LNCaP clone FGC (cell line): Measurements from ENCODE around the gene PHF21A.
A peak's percentile ranks its signal among the peaks of the same experiment; 100 is the strongest.

ENCODE experiments used
- DNase-seq: peaks from one replicate; pipeline ENCODE4 v3.0.0-alpha.2; 2011; ENCODE audit warnings: low read depth
- H3K4me3 ChIP-seq: 2 replicates; pipeline ENCODE4 v1.5.1; 2011; ENCODE audit warnings: mild to moderate bottlenecking, low read depth, low read length, control low read depth
- CTCF ChIP-seq: IDR thresholded peaks from 2 replicates; pipeline ENCODE4 v1.5.1; 2012; ENCODE audit warnings: mild to moderate bottlenecking; ENCODE audit not compliant: control insufficient read depth, insufficient read depth; ENCODE audit errors: extremely low read depth

The PHF21A gene

GRCh38 chr11:46133119-46133518 lies 11.9 kb upstream of the PHF21A start:
- no peak for DNase-seq
- no peak overlapping the region for H3K4me3 ChIP-seq
- TF ChIP-seq CTCF, result no peak

GRCh38 chr11:46130286-46130940 lies 9.2 kb upstream of the PHF21A start:
- no peak for DNase-seq
- no peak for TF ChIP-seq CTCF
- H3K4me3 ChIP-seq, result no peak overlapping the region

- DNase-seq, result no peak
- H3K4me3 ChIP-seq, result no peak overlapping the region
- TF ChIP-seq CTCF, result no peak
Measured at GRCh38 chr11:46129133-46129532, 7.9 kb upstream of the PHF21A start.

- no peak for DNase-seq
- TF ChIP-seq CTCF, result no peak
- H3K4me3 ChIP-seq, result no peak overlapping the region
Measured at GRCh38 chr11:46127150-46127638, 5.9 kb upstream of the PHF21A start.

GRCh38 chr11:46125284-46125683 lies 4.0 kb upstream of the PHF21A start:
- no peak for TF ChIP-seq CTCF
- DNase-seq, result no peak
- H3K4me3 ChIP-seq, result no peak overlapping the region

GRCh38 chr11:46122945-46123715 lies 1.9 kb upstream of the PHF21A start:
- peak overlapping the region; percentile 65 for H3K4me3 ChIP-seq
- DNase-seq, result no peak
- no peak for TF ChIP-seq CTCF
